Activated T-cell treated with anti-CD3 and anti-CD28 coated beads for 4 hours (primary cell): ENCODE data around the gene KRTAP10-2.
"Not testable (repeated sequence)": the region's sequence is repeated elsewhere in the genome, so short reads cannot be mapped to it uniquely, and the experiment has no call there.

Experiments
- DNase-seq: peaks from one replicate; pipeline ENCODE4 v3.0.0-alpha.2; 2020

Gene KRTAP10-2

GRCh38 chr21:44566403-44566802 lies 15.1 kb upstream of the KRTAP10-2 start:
- DNase-seq = no peak

- DNase-seq = no peak
These were observed 13.7 kb upstream of the KRTAP10-2 start for GRCh38 chr21:44564886-44565598.

GRCh38 chr21:44564099-44564498 lies 12.8 kb upstream of the KRTAP10-2 start:
- no peak for DNase-seq

- DNase-seq = no peak
These were observed 7.4 kb upstream of the KRTAP10-2 start, which contains the start of gene KRTAP10-3 for GRCh38 chr21:44558695-44559094. Gene KRTAP10-3, minus strand, starts transcription at chr21:44558795. Its CDS starts 80 bp downstream, at chr21:44558715.

- not testable (repeated sequence) for DNase-seq
These were observed 7.0 kb upstream of the KRTAP10-2 start for GRCh38 chr21:44558329-44558675.

GRCh38 chr21:44557491-44558328 lies 6.4 kb upstream of the KRTAP10-2 start:
- DNase-seq = no peak

GRCh38 chr21:44556879-44557278 lies 5.6 kb upstream of the KRTAP10-2 start:
- no peak for DNase-seq

- no peak for DNase-seq
These were observed 4.0 kb upstream of the KRTAP10-2 start for GRCh38 chr21:44555200-44555875.

GRCh38 chr21:44552681-44553080 lies 1.4 kb upstream of the KRTAP10-2 start:
- DNase-seq = no peak

- DNase-seq = no peak
These were observed 831 bp upstream of the KRTAP10-2 start for GRCh38 chr21:44552136-44552535.

- no peak for DNase-seq
These were observed 498 bp downstream of the KRTAP10-2 start for GRCh38 chr21:44550807-44551206.

GRCh38 chr21:44550285-44550684 lies 1.0 kb downstream of the KRTAP10-2 start:
- DNase-seq = not testable (repeated sequence)

- DNase-seq = no peak
These were observed 1.6 kb downstream of the KRTAP10-2 start for GRCh38 chr21:44549525-44550211.

GRCh38 chr21:44548922-44549321 lies 2.4 kb downstream of the KRTAP10-2 start:
- no peak for DNase-seq

- DNase-seq = no peak
These were observed 2.9 kb downstream of the KRTAP10-2 start for GRCh38 chr21:44548381-44548780.

GRCh38 chr21:44547656-44548331 lies 3.5 kb downstream of the KRTAP10-2 start:
- no peak for DNase-seq

- DNase-seq = no peak
These were observed 6.7 kb downstream of the KRTAP10-2 start for GRCh38 chr21:44544566-44544965.

- no peak for DNase-seq
These were observed 8.6 kb downstream of the KRTAP10-2 start for GRCh38 chr21:44542716-44543115.

GRCh38 chr21:44540741-44541288 lies 10.5 kb downstream of the KRTAP10-2 start:
- no peak for DNase-seq

GRCh38 chr21:44539991-44540666 lies 11.2 kb downstream of the KRTAP10-2 start, which contains the start of gene KRTAP10-1:
Gene KRTAP10-1, minus strand, starts transcription at chr21:44540195. Its CDS starts 45 bp downstream, at chr21:44540150.
- DNase-seq = no peak

- no peak for DNase-seq
These were observed 12.3 kb downstream of the KRTAP10-2 start for GRCh38 chr21:44539046-44539445.
